GM19240 (cell line): ENCODE results near the gene BPNT1.

Experiments used
- DNase-seq: peaks from one replicate; pipeline ENCODE4 v3.0.0; 2011; ENCODE audit warnings: low spot score; ENCODE audit not compliant: insufficient read length

BPNT1 gene

DNA sequence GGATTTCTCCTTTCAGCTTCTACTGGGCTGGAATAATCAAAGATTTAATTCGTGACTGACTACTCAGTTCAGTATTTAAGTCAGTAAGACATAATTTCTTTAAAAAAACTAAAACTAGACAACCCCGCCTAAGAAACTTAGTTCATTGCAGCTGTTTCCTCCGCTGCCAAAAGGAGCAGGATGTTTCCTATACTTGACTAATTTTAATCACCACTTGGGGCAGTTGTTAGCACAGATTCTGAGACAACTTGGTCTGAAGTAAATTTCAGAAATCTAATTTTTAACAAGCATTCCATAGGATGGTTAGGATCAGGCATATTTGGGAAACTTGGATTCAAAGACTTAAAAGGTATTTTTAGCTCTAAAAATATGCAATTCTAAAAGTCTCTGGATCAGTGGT is 77.3 kb downstream of the BPNT1 start:
- no peak for DNase-seq

- DNase-seq = no peak
These were observed 78.0 kb downstream of the BPNT1 start for GRCh38 chr1:220011620-220012019.
